ENCODE results near the gene FTH1.
A peak's percentile ranks its signal among the peaks of the same experiment; 100 is the strongest.

The FTH1 gene

DNA sequence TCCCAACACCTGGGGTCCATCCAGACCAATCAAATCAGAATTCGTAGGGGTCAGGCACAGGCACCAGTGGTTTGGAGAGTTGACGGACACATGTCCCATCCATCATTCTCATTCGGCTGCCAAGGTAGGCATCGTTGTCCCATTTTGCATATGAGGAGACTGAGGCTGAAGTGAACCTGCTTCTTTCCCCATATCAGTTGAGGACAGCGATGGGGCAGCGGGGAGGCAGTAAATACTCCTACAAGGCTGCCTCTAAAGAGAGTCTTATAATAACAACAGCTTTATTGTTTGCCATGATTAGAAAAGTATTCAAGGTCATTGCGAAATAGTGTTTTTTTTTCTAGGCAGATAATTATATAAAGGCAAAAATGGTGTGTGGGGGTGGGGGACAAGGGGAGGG is 18.9 kb downstream of the FTH1 start:
- Histone ChIP-seq H3K27ac (ENCODE audit: low read depth, low read length) (no peak overlapping the region), H3K4me3 (ENCODE audit: low read length) (no peak overlapping the region)

DNA sequence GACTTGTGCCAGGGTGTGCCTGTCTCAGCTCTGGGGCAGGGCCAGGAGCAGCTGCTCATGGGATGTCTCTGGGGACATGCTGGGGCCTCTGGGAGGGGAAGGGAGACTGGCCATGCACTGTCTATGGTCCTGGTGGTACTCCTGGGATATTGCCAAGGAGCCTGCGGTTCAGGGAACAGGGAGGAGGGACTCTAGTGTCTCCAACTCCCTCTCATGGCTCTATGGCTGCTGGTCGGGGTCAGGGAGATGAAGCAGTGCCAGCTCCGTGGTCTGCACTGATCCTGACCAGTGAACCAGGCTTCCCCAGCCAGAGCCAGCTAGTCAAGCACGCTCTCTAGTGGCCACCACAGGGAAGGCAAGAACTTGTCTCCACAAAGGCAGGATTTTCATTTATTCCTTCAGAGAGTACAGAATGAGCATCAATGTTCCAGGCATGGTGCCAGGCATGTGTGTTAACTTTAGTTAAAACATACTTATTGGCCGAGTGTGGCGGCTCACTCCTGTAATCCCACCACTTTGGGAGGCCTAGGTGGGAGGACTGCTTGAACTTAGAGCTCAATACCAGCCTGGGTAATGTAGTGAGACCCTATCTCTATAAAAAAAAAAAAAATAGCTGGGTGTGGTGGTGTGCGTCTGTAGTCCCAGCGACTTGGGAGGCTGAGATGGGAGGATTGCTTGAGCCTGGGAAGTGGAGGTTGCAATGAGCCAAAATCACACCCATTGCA is 19.8 kb downstream of the FTH1 start:
- H3K4me2 ChIP-seq (ENCODE audit: low read length), result no peak overlapping the region
- no peak for TF ChIP-seq EZH2phosphoT487 (IDR thresholded peaks at IDR 0.05; ENCODE audit: borderline replicate concordance, low read length)
- TF ChIP-seq, protein P1, sequence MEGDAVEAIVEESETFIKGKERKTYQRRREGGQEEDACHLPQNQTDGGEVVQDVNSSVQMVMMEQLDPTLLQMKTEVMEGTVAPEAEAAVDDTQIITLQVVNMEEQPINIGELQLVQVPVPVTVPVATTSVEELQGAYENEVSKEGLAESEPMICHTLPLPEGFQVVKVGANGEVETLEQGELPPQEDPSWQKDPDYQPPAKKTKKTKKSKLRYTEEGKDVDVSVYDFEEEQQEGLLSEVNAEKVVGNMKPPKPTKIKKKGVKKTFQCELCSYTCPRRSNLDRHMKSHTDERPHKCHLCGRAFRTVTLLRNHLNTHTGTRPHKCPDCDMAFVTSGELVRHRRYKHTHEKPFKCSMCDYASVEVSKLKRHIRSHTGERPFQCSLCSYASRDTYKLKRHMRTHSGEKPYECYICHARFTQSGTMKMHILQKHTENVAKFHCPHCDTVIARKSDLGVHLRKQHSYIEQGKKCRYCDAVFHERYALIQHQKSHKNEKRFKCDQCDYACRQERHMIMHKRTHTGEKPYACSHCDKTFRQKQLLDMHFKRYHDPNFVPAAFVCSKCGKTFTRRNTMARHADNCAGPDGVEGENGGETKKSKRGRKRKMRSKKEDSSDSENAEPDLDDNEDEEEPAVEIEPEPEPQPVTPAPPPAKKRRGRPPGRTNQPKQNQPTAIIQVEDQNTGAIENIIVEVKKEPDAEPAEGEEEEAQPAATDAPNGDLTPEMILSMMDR (IDR thresholded peaks at IDR 0.05; ENCODE audit: low read depth, low read length, poor library complexity, severe bottlenecking), result peak; percentile 96

More for the DNA sequence above, 18.9 kb downstream of the FTH1 start:
- H3K79me2 ChIP-seq (ENCODE audit: control insufficient read depth, low read length), result no peaks in the 10 kb centered on the region
- peaks cover 2% of the 10 kb centered on the region; the same call in 1 of the 2 replicates for H3K27me3 ChIP-seq (ENCODE audit: control insufficient read depth, low read length)
- H3K4me1 ChIP-seq (ENCODE audit: control insufficient read depth, low read length), result peaks cover 9% of the 10 kb centered on the region; the same call in 1 of the 2 replicates
- H4K20me1 ChIP-seq (ENCODE audit: control insufficient read depth, insufficient read depth, low read depth, low read length), result no peaks in the 10 kb centered on the region
- no peaks in the 10 kb centered on the region for H3K9me3 ChIP-seq (ENCODE audit: control insufficient read depth, insufficient read depth, low read length)
- TF ChIP-seq, protein P1 (IDR thresholded peaks at IDR 0.05; ENCODE audit: low read depth, low read length, poor library complexity, severe bottlenecking), result no peak
- TF ChIP-seq EZH2phosphoT487 (IDR thresholded peaks at IDR 0.05; ENCODE audit: borderline replicate concordance, low read length), result no peak
- H3K9me2 ChIP-seq (replicated peaks; ENCODE audit: control insufficient read depth, low read length), result no peaks in the 10 kb centered on the region
- no peak overlapping the region for H3K4me2 ChIP-seq (ENCODE audit: low read length)
- no peaks in the 10 kb centered on the region for H3F3A ChIP-seq (ENCODE audit: control insufficient read depth, insufficient read depth)
- H3K36me3 ChIP-seq (ENCODE audit: control insufficient read depth, low read length), result no peaks in the 10 kb centered on the region

DNA sequence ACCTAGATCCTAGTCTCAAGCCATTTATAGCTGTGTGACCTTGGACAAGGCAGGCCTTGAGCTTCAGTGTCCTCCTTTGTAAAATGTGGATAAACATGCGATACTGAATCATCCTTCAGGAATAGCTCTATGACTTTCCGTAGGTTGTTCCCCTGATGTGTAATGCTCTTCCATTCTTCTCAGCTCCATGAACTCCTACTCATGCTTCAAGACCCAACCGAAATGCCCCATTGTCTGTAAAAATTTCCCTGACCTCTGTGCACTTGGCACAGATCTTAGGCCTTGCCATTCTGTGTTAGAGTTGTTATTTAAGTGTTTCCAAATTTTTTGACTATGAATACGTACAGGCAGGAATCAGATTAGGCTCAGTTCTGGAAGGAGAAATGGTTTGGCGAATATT is 20.5 kb downstream of the FTH1 start:
- no peaks in the 10 kb centered on the region for H3K79me2 ChIP-seq (ENCODE audit: control insufficient read depth, low read length)
- no peaks in the 10 kb centered on the region for H3K36me3 ChIP-seq (ENCODE audit: control insufficient read depth, low read length)
- H3K4me2 ChIP-seq (ENCODE audit: low read length), result no peak overlapping the region
- H3K27me3 ChIP-seq (ENCODE audit: control insufficient read depth, low read length), result peaks cover 2% of the 10 kb centered on the region; the same call in 1 of the 2 replicates
- no peaks in the 10 kb centered on the region for H3F3A ChIP-seq (ENCODE audit: control insufficient read depth, insufficient read depth)
- H3K4me3 ChIP-seq (ENCODE audit: low read length), result no peak overlapping the region
- no peak overlapping the region for H3K27ac ChIP-seq (ENCODE audit: low read depth, low read length)
- H3K9me3 ChIP-seq (ENCODE audit: control insufficient read depth, insufficient read depth, low read length), result no peaks in the 10 kb centered on the region
- TF ChIP-seq, protein P1 (IDR thresholded peaks at IDR 0.05; ENCODE audit: low read depth, low read length, poor library complexity, severe bottlenecking), result no peak
- no peak for TF ChIP-seq EZH2phosphoT487 (IDR thresholded peaks at IDR 0.05; ENCODE audit: borderline replicate concordance, low read length)
- H4K20me1 ChIP-seq (ENCODE audit: control insufficient read depth, insufficient read depth, low read depth, low read length), result no peaks in the 10 kb centered on the region
- H3K4me1 ChIP-seq (ENCODE audit: control insufficient read depth, low read length), result peaks cover 9% of the 10 kb centered on the region; the same call in 1 of the 2 replicates
- H3K9me2 ChIP-seq (replicated peaks; ENCODE audit: control insufficient read depth, low read length), result no peaks in the 10 kb centered on the region

More for the DNA sequence above, 19.8 kb downstream of the FTH1 start:
- H3K27me3 ChIP-seq (ENCODE audit: control insufficient read depth, low read length), result peaks cover 2% of the 10 kb centered on the region; the same call in 1 of the 2 replicates
- no peaks in the 10 kb centered on the region for H3K79me2 ChIP-seq (ENCODE audit: control insufficient read depth, low read length)
- H3K36me3 ChIP-seq (ENCODE audit: control insufficient read depth, low read length), result no peaks in the 10 kb centered on the region
- no peaks in the 10 kb centered on the region for H3K9me2 ChIP-seq (replicated peaks; ENCODE audit: control insufficient read depth, low read length)
- H4K20me1 ChIP-seq (ENCODE audit: control insufficient read depth, insufficient read depth, low read depth, low read length), result no peaks in the 10 kb centered on the region
- no peaks in the 10 kb centered on the region for H3F3A ChIP-seq (ENCODE audit: control insufficient read depth, insufficient read depth)
- no peak overlapping the region for H3K27ac ChIP-seq (ENCODE audit: low read depth, low read length)
- H3K9me3 ChIP-seq (ENCODE audit: control insufficient read depth, insufficient read depth, low read length), result no peaks in the 10 kb centered on the region
- H3K4me3 ChIP-seq (ENCODE audit: low read length), result no peak overlapping the region
- H3K4me1 ChIP-seq (ENCODE audit: control insufficient read depth, low read length), result peaks cover 9% of the 10 kb centered on the region; the same call in 1 of the 2 replicates

Measured in DOHH2 (cell line).